NCI-H2107 treated with DMSO at 0.1 percent for 48 hours (cell line): ENCODE measurements around the gene PTAFR.
"Not testable (repeated sequence)": the region's sequence is repeated elsewhere in the genome, so short reads cannot be mapped to it uniquely, and the experiment has no call there.

Experiments
- DNase-seq: peaks from one replicate; lab custom pipeline; 2025; ENCODE audit not compliant: unreplicated experiment; lab: John Stamatoyannopoulos, UW

Gene PTAFR

DNA sequence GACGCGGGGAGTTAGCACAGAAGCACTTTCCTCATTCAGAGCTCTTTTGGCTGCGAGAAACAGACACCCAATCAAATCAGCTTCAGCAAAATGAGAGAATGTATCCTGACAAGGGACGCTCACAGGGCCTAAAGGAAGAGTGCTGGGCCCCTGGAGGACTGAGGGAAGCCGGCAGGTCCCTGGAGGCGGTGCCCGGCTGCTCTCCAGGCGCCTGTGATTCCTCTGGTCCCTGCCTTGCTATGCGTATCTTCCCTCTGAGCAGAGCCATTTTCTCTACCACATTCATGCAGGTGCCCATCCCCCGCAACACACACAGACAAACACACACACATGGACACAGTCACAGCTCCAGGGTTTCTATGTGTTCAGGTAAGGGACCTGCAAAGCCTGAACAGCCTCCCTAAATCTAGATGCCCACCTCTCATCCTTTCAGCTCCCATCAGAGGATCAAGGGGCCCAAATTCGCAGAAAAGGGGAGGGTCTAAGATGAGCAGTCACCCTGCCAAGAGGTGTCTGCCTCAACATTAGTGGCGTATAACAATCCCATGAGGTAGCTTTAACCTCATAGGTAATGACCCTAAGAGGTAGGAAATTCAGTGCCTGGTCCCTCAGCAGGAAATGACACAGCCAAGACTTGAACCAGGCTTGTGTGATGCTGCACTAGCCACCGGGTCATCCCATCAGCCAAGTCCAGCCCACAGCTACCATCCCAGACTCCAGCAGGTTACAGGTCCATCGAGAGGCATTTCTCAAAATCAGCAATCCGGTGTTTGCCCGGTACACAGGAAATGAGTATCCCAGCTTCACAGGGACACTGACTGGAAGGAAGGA, 29.0 kb downstream of the PTAFR start:
- DNase-seq: no peak

DNA sequence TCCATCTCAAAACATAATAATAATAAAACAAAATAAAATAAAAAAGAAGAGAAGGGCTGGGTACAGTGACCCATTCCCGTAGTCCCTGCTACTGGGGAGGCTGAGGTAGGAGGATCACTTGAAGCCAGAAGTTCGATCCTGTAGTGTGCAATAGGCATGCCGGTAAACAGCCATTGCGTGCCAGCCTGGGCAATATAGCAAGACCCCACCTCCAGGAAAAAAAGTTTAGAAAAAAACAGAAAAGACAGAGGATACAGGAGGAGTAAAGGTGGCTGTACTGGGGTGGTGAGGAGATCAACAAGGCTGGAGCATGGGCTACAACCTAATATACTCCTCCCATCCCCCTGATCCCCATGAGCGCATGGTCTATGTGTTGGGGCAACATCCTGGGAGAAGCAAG, 30.8 kb downstream of the PTAFR start:
- no peak for DNase-seq

DNA sequence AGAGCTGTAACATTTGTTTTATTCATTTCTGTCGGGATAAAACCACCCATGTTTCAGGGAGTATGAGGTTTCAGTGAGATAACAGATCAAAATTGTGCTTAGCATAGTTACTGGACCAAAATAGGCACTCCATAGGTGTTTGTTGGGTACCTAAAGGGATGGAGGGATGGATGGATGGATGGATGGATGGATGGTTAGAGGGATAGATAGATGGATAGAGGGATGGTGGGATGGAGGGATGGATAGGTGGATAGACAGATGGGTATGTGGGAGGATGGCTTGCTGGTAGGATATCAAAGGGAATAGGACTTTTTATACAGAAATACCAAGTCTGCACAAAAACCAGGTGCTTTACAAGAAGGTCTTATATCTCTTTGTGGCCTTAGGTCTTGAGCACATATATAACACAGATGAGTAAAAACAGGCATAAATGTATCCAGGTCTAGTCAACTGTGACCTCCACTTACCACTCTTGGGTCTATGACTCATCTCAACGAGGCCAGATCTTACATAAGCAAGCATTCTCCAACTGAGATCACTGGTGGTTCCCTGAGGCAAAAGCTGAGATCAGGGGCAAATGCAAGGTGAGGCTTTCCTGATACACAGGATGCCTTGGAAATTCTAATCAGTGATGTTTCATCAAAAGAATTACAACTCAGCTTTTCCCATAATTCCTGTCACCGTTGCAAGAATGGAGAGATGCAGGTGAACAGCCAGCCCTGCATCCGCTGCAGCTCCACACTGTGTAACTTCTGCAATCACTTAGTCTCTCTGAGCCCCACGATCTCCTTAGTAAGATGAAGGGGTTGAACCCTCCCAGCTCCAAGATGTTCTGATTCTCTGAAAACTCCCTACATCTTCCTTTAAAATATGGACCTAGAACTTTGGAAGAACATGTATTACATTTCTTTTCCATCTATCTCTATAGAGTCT, 32.0 kb downstream of the PTAFR start:
- DNase-seq: no peak

DNA sequence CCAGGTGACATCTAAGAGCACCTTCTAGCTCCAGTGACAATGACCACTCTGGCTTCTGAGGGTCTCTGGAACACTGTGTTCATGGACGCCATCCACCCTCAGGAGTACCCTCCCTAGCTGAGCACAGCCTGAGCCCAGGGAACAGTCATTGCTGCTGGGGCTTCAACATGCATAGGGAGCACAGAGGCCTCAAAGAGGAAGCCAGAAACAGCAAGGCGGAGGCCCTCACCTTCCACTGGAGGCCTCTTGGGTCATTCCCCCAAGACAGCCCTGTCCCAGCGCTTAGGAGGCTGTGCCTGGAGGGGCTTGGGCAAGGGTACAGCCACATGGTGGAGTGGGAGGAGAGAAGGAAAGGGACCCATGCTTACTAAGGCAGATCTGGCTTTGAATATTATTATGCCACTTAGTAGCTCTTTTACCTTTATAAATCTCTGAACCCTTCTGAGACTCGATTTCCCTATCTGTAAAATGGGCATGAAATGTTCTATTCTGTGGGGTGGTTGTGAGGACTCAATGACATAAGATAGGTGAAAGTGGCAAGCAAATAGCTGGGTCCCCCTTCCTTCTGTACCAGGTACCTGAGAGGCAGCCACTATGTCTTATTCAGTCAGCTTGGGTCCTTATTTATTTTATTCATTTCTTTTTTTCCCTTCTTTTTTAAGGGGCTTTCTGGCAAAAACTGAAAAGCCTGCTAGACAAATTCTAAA, 32.8 kb downstream of the PTAFR start:
- no peak for DNase-seq

DNA sequence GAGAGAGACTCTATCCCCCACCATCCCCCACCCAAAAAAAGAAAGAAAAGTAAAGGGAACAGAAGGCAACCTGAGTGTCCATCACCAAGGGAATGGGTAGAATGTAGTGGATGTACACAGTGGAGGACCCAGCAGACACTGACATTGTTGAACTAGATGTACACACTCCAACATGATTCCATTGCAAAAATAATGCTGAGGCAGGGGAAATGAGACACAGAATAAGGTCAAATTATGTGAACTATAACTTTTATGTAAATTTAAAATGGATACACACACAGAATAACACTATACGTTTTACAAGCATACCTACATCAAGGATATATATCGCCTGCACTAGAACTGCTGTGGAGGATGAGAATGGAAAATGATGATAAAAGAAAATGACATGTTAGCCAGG, 34.8 kb downstream of the PTAFR start:
- DNase-seq: no peak

DNA sequence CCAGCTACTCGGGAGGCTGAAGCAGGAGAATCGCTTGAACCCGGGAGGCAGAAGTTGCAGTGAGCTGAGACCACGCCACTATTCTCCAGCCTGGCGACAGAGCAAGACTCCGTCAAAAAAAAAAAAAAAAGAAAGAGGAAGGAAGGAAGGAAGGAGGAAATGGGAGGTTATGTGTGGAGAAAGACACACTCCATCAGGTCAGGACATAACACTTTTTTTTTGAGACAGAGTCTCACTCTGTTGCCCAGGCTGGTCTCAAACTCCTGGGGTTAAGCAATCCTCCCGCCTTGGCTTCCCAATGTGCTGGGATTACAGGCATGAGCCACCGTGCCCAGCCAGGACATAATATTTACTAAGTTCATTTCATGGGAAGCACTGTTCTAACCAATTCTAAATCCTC, 36.6 kb downstream of the PTAFR start:
- DNase-seq: not testable (repeated sequence)

DNA sequence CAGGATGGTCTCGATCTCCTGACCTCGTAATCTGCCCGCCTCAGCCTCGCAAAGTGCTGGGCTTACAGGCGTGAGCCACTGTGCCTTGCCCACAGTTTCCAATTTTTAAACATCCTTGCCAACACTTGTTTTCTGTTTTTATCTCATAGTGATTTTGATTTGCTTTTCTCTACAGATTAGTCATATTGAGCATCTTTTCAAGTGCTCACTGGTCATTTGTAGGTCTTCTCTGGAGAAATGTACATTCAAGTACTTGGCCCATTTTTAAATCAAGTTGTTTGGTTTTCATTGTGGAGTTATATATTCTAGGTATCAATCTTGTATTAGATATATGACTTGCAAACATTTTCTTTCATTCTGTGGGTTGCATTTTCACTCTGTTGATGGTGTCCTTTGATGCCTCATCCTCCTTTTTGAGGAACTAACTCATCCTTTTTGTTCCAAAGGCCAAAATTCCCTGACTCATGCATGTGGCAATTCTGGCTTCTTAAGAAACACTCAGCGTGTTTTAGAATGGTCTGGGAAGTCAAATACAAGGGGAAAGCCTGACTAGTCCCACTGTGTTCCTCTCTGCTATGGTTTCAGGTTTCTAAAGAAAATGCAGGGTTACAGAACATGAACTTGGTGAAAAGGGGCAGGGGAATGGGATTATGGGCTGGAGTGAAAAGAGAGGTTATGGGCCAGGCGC, 37.3 kb downstream of the PTAFR start:
- no peak for DNase-seq

DNA sequence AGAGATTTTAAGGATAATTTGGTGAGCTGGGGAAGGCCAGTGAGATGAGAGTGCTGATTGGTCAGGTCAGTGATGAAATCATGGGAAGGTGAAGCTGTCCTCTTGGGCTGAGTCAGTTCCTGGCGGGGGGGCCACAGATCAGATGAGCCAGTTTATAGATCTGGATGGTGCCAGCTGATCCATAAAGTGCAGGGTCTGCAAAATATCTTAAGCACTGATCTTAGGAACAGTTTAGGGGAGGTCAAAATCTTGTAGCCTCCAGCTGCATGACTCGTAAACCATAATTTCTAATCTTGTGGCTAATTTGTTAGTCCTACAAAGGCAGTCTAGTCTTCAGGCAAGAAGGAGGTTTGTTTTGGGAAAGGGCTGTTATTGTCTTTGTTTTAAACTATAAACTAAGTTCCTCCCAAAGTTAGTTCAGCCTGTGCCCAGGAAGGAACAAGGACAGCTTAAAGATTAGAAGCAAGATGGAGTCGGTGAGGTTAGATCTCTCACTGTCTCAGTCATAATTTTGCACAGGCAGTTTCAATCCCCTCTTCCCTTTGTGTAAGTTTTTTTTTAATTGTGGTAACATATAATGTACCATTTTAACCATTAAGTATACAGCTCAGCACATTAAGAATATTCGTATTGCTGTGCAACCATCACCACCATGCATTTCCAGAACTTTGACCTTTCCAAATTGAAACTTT, 39.4 kb downstream of the PTAFR start:
- DNase-seq: no peak

DNA sequence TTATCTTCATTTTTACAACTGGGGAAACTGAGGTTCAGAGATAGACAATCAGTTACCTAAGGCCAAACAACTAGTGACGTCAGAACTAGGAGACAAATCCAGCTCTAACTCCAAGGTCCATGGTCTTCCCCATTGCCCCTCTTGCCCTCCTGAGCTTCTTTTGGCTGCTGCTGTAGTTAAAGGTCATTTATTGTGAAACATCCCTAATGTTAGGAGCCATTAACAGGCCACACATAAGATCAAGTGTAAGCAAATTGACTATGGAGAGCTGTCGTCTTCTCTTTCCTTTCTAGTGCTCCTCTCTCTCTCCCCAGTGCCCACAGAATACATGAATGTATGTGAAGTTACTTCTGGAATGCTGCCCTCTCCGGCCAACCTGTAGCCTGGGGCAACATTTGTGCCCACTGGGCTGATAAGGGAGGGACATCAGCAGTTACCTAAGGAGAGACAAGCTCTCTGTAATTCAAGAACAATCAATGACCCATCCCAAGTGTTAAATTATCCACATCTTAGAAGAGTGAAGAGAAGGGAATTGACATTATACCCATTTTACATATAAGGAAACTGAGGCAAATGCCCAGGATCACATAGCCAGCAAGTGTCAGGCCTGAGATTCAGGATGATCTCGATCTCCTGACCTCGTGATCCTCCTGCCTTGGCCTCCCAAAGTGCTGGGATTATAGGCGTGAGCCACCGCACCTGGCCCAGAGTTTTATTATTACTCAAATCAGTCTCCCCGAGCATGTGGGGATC, 40.1 kb downstream of the PTAFR start:
- DNase-seq: no peak

DNA sequence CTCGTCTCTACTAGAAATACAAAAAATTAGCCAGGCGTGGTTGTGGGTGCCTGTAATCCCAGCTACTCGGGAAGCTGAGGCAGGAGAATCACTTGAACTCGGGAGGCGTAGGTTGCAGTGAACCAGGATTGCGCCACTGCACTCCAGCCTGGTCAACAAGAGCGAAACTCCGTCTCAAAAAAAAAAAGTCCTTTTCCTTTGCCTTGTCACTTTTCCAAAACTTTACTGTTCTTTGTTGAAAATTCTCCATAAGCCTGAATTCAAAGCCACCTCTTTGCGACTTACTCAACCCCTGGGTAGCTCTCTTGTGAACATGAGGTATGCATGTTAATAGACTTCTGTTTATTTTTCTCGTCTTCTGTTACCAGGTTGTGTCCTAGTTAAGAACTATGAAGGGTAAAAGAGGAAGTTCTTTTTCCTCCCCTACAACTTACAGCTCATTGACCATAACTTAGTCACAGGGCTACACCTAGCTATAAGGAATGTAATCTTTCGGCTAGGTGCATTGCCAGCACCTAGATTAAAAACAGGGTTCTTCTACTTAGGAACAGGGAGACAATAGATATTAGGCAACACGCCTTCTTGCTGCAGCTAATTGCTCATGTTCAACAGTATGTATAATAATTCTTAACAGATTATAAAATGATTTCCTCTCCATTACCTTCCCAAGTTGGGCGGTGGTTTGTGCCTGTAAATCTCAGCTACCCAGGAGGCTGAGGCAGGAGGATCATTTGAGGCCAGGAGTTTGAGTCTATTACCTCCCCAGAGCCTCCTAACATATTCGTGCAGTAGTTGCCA, 40.9 kb downstream of the PTAFR start:
- no peak for DNase-seq

DNA sequence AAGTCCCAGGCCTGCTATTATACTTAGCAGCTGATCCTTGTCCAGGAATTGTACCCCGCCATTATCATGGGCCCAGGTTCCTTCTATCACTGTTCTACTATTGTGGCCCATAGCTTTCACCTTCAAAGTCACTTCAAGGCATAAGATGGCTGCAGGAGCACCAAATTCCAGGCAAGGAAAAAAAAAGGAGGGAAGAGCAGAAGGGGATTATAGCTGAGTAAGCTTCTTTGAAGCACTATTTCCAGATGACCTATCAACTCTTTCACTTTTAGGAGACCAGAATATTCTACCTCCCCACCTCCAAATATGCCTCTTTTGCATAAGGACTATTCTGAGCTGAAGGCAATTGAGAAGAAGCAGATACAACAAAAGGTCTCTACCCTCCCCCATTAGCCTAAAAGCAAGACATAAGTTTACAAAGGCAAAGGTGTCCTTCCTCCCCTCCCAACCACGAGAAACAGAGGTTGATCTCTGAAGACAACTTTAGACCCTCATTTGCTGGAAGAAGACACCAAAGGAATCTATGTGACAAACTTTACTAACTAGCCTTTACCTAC, 41.8 kb downstream of the PTAFR start:
- DNase-seq: no peak

DNA sequence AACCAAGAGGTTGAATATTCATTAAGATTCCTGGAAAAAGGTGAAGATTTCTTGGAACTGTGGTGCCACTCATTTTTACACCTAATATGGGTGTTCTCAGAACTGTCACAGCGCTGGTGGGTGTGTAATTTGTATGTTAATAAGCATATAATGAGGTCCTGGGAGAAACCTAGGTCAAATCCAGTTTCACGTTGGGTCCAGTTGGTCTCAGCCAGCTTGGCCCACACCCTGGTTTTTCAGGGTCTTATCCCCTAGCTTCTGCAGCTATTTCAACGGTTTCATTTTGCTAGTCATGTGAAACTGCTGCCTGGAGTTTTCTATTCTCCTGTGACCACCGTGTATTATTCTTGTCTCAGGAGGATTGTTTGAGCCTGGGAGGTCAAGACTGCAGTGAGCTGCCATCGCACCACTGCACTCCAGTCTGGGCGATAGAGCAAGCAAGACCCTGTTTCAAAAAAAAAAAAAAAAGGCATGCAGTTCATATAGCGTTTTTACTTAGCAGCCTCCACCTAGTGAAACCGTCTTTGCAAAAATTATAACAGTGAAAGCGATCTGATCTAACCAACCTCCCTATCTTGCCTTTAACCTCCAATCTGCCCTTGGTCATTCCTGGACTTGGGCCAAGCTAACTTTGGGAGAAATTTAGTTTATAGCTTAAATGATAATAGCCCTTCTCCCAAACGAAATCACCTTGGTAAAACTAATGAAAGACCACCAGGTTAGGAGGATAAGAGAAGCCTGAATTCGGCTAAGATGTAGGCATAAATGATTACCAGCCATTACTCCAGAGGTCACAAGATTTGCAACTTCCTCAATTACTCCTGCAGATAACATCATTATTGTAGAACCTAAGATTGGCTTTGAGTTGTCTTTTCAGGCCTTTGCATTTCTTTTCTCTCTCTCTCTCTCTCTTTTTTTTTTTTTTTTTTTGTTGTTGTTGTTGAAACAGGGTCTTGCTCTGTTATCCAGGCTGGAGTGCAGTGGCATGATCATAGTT, 44.0 kb downstream of the PTAFR start:
- no peak for DNase-seq

DNA sequence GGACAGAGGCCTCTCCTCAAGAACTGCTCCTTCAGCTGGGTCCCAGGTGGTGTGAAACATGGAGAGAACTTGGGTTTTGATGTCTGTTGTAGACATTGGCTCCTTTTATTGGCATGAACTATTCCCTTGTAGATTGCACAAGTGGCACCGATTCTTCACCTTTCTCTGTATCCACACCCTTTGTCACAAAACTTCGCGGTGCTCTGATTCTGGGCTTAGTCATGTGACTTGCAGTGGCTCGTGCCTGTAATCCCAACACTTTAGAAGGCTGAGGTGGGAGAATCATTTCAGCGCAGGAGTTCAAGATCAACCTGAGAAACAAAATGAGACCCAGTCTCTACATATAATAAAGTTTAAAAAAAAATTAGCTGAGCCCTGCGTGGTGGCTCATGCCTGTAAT, 45.6 kb downstream of the PTAFR start:
- DNase-seq: no peak

DNA sequence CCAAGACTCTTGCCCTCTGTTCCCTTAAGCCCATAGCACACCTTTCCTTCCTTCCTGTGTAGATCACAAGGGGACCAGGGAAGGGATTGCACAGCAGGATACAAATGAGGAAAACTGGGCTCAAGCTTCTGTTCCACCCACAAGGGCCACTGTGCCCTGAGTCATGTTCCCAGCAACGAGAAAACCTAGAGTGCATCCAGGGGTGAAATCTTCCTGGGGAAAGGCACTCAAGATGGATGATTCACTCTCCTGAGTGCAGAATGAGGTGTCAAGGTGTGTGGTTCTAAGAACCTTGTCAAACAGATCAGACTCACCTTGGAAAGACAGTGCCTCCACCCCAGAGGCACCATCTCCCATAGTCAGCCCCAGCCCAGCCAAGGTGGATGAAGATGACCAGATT, 47.3 kb downstream of the PTAFR start:
- DNase-seq: no peak

DNA sequence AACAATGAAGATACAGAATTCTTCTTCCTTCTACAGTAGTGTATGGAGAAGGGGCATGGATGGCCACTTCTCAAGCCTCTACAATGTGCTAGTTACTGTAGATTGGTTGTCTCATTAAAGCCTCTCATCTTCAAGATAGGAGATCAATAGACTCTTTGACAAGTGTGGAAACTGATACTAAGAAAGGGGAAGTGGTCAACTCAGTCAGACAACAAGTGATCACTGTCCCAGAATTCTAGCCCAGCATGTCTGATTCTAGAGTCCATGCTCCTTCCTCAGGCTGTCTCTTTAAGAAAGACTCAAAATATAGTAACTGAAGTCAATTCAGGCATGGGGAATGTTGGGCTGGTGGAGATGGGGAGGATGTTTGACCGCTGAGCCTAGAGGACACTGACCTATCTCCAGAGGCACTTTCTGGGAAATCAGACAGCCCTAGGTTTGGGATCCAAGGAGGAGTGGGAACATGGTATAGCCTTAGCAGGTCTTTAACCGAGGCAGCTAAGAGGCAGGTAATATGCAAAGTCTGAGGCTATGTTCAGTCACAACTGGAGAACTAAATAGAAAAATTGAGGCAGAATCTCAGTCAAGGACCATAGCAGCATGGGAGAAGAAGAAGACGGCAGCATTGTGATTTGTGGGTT, 48.8 kb downstream of the PTAFR start:
- DNase-seq: no peak

DNA sequence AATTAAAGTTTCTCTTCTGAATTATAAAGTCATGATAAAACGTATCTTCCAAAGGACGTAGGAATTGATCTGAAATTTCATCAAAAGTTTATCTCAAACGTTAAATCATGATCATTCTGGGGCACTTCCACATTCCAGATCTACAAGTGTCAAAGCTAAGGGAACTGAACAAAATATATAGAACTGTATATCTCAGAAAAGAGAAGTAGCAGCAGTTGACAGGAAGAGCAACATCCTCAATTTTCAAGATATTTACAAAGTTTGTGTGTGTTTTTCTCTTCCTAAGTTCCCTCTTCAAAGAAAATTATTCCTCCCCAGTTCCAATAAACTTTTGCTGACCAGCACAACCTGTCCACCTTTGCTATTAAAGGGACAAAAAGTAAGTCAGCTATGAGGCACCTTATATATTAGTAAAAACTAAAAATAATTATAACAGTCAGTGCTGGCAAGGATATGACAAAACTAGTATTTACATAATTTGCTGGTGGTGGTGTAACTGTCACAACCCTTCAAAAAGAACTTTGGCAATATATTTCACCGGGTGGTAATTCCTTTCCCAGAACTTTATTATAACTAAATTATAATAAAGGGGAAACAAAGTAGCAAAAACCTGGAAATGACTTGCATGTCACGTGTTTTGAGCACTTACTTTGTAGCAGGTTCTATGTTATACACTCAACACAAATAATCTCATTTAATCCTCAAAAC, 49.6 kb downstream of the PTAFR start:
- DNase-seq: no peak
